NCI-H1417 (cell line): ENCODE data around the gene LHX4.
"Not testable (repeated sequence)": the region's sequence is repeated elsewhere in the genome, so short reads cannot be mapped to it uniquely, and the experiment has no call there.

Experiments used
- DNase-seq, 3 experiments: peaks; one replicate each; lab custom pipeline; 2025; lab: John Stamatoyannopoulos, UW

LHX4 gene

GRCh38 chr1:180197231-180197630 is 32.8 kb upstream of the LHX4 start:
- no peak for DNase-seq

- peak in 2 of 3 experiments; percentile 5 to 9 for DNase-seq
Observed at GRCh38 chr1:180198196-180198595, 31.9 kb upstream of the LHX4 start.

GRCh38 chr1:180198611-180199010 is 31.5 kb upstream of the LHX4 start:
- DNase-seq: no peak

- DNase-seq: no peak
Observed at GRCh38 chr1:180199018-180199417, 31.0 kb upstream of the LHX4 start.

GRCh38 chr1:180201451-180202200 is 28.4 kb upstream of the LHX4 start:
- no peak for DNase-seq

GRCh38 chr1:180202588-180202987 is 27.5 kb upstream of the LHX4 start:
- DNase-seq: not testable (repeated sequence)

GRCh38 chr1:180204231-180204630 is 25.8 kb upstream of the LHX4 start:
- DNase-seq: no peak

- no peak for DNase-seq
Observed at GRCh38 chr1:180206581-180206980, 23.5 kb upstream of the LHX4 start.

- DNase-seq: no peak
Observed at GRCh38 chr1:180208264-180208663, 21.8 kb upstream of the LHX4 start.

- no peak for DNase-seq
Observed at GRCh38 chr1:180210008-180210620, 19.9 kb upstream of the LHX4 start.

GRCh38 chr1:180211156-180211859 is 18.8 kb upstream of the LHX4 start:
- no peak for DNase-seq

- no peak for DNase-seq
Observed at GRCh38 chr1:180211860-180212229, 18.2 kb upstream of the LHX4 start.

GRCh38 chr1:180213401-180214170 is 16.5 kb upstream of the LHX4 start:
- DNase-seq: no peak

GRCh38 chr1:180215856-180216625 is 14.0 kb upstream of the LHX4 start:
- no peak for DNase-seq

- no peak for DNase-seq
Observed at GRCh38 chr1:180217006-180217405, 13.1 kb upstream of the LHX4 start.

- no peak for DNase-seq
Observed at GRCh38 chr1:180218806-180219765, 11.0 kb upstream of the LHX4 start.

GRCh38 chr1:180219776-180220175 is 10.3 kb upstream of the LHX4 start:
- no peak for DNase-seq

GRCh38 chr1:180221462-180221861 is 8.6 kb upstream of the LHX4 start:
- DNase-seq: no peak

- no peak for DNase-seq
Observed at GRCh38 chr1:180224902-180225301, 5.2 kb upstream of the LHX4 start.

GRCh38 chr1:180225403-180225802 is 4.7 kb upstream of the LHX4 start:
- no peak for DNase-seq
